Spleen (tissue), 11 donors: ENCODE results near the gene SNTN. TPM values are rescaled to one million over a fixed set of nuclear protein-coding genes. Genes with fewer than 3 reads are reported as not detected.
"Not testable (repeated sequence)": the region's sequence is repeated elsewhere in the genome, so short reads cannot be mapped to it uniquely, and the experiment has no call there.

ENCODE experiments used
- DNase-seq: peaks from one replicate; pipeline ENCODE4 v3.0.0-alpha.2; 2020
- H3K27ac ChIP-seq, 8 donors: fragments of 200-600 bp; sonication (generic) in 7 of 8; 1 replicate in 4 of 8; 2 replicates in 4 of 8; pipeline versions ENCODE4 v1.5.0 to v1.8.0; 2016 to 2021; ENCODE audit warnings: inconsistent platforms in 4 of 8, mild to moderate bottlenecking in 4 of 8, moderate library complexity in 1 of 8
- H3K27me3 ChIP-seq, 7 donors: fragments of 200-600 bp; sonication (generic) in 6 of 7; replicated peaks in 1 of 7; 1 replicate in 4 of 7; 2 replicates in 3 of 7; pipeline versions ENCODE4 v1.5.0 to v1.8.0; 2016 to 2021; ENCODE audit warnings: inconsistent platforms in 3 of 7, mild to moderate bottlenecking in 1 of 7
- H3K36me3 ChIP-seq, 6 donors: fragments of 200-600 bp; sonication (generic) in 5 of 6; 1 replicate in 4 of 6; 2 replicates in 2 of 6; pipeline versions ENCODE4 v1.5.0 to v1.8.0; 2016 to 2021; ENCODE audit warnings: inconsistent platforms in 2 of 6
- H3K4me1 ChIP-seq, 6 donors: fragments of 200-600 bp; sonication (generic) in 5 of 6; 1 replicate in 3 of 6; 2 replicates in 3 of 6; pipeline versions ENCODE4 v1.5.0 to v1.8.0; 2016 to 2021; ENCODE audit warnings: inconsistent platforms in 3 of 6
- H3K4me3 ChIP-seq, 8 donors: fragments of 200-600 bp; sonication (generic) in 7 of 8; 1 replicate in 4 of 8; 2 replicates in 4 of 8; pipeline versions ENCODE4 v1.5.0 to v1.8.0; 2016 to 2021; ENCODE audit warnings: inconsistent platforms in 4 of 8, mild to moderate bottlenecking in 4 of 8, moderate library complexity in 2 of 8
- H3K9me3 ChIP-seq, 8 donors: fragments of 200-600 bp; sonication (generic) in 7 of 8; 1 replicate in 4 of 8; 2 replicates in 4 of 8; pipeline versions ENCODE4 v1.5.0 to v1.8.0; 2016 to 2021; ENCODE audit warnings: inconsistent platforms in 4 of 8
- CTCF ChIP-seq, 11 experiments: fragments of 200-600 bp in 7 of 11; fragments of 450-650 bp in 4 of 11; sonication (generic) in 4 of 11; IDR thresholded peaks in 8 of 11; conservative IDR thresholded peaks in 3 of 11; 1 replicate in 7 of 11; 2 replicates in 4 of 11; pipeline versions ENCODE4 v1.4.0 to v1.8.0; 2016 to 2021; ENCODE audit warnings: antibody characterized with exemption in 11 of 11, inconsistent platforms in 4 of 11, mild to moderate bottlenecking in 1 of 11
- POLR2A ChIP-seq, 3 donors: fragments of 450-650 bp; IDR thresholded peaks; one replicate each; pipeline ENCODE4 v1.5.1; 2017; ENCODE audit warnings: antibody characterized with exemption in 3 of 3, mild to moderate bottlenecking in 1 of 3
- POLR2AphosphoS5 ChIP-seq, 3 donors: sonication (generic); formaldehyde crosslinking; IDR thresholded peaks; one replicate each; pipeline ENCODE4 v1.5.1; 2017; ENCODE audit warnings: antibody characterized with exemption in 3 of 3
- WGBS, 5 donors: extraction: QIAGEN DNeasy Blood & Tissue Kit in 3 of 5; methylation state at CpG; one replicate each; pipeline versions ENCODE4 v1.1.5 to v1.1.7; 2013 to 2018; 5-methylcytosine and 5-hydroxymethylcytosine counted together
- intact Hi-C: fragments of 100-400 bp; cut with DNase I; formaldehyde crosslinking; loops from one replicate; pipeline ENCODE4 v1.15.0; 2023; ENCODE audit warnings: low total_unique reads
- polyA plus RNA-seq, 3 donors: library from polyadenylated mRNA; stranded (reverse); fragments of 200-250 nt; gene quantifications; one replicate each; pipeline ENCODE4 v1.2.1, GENCODE V29; 2013
- total RNA-seq, 7 donors: library from RNA; depleted of rRNA in 3 of 7; stranded (reverse); fragments of >200 nt in 3 of 7; fragmentation: NEBNext Ultra II Directional in 4 of 7; extraction: Animal tissue kit (Norgen Biotek cat#: 25700) in 4 of 7; gene quantifications; one replicate each; pipeline versions ENCODE4 v1.1.0 to v1.2.1, GENCODE V29; 2016 to 2021
- donor health status: healthy with polysubstance abuse.
- donor health status: DM: no; HTN: no; CAD: no; lungs with moderate emphysema.
- donor health status: DM: no; HTN: no; CAD: no.
- donor health status: Bipolar disorder and iron deficiency.
- donor health status: healthy.
- donor health status: DM: no; HTN: no; CAD: no.
- donor health status: DM: yes; HTN: yes; CAD: no.

Gene SNTN
- total and polyA plus RNA-seq, 10 donors: not detected

- Histone ChIP-seq H3K27ac (no peak overlapping the region), H3K9me3 (peaks cover 0 to 9% (median 0%) of the 10 kb centered on the region in 8 donors), H3K36me3 (no peaks in the 10 kb centered on the region), H3K4me3 (no peak overlapping the region), H3K27me3 (peaks cover 0 to 7% (median 0%) of the 10 kb centered on the region in 7 donors), H3K4me1 (no peaks in the 10 kb centered on the region)
- 61 to 80% (median 71%) methylated on average over 5 of the region's 5 CpGs for WGBS, 5 donors
- TF ChIP-seq POLR2AphosphoS5 (IDR thresholded peaks at IDR 0.05) (no peak), POLR2A (IDR thresholded peaks at IDR 0.05) (no peak), CTCF (IDR thresholded peaks at IDR 0.05 in 8 of 11, conservative IDR thresholded peaks at IDR 0.05 in 3 of 11) (no peak)
- DNase-seq: no peak
- intact Hi-C loops: no loop called here
These were observed 8.2 kb upstream of the SNTN start for GRCh38 chr3:63644212-63644797.

- intact Hi-C loops, DNase-seq, H3K4me1 ChIP-seq, H3K9me3 ChIP-seq, H3K27me3 ChIP-seq, H3K36me3 ChIP-seq, H3K27ac ChIP-seq, H3K4me3 ChIP-seq: not testable (repeated sequence)
- WGBS, 5 donors: 62 to 75% (median 69%) methylated on average over 25 of the region's 25 CpGs
These were observed 7.3 kb upstream of the SNTN start for GRCh38 chr3:63644928-63645781.

GRCh38 chr3:63654211-63654610, 1.7 kb downstream of the SNTN start:
- Histone ChIP-seq H3K36me3 (no peaks in the 10 kb centered on the region), H3K27me3 (no peaks in the 10 kb centered on the region), H3K9me3 (no peaks in the 10 kb centered on the region), H3K4me1 (no peaks in the 10 kb centered on the region), H3K4me3 (no peak overlapping the region), H3K27ac (no peak overlapping the region)
- no peak for DNase-seq
- no peak for TF ChIP-seq POLR2A (IDR thresholded peaks at IDR 0.05)
- no peak for TF ChIP-seq CTCF (IDR thresholded peaks at IDR 0.05 in 8 of 11, conservative IDR thresholded peaks at IDR 0.05 in 3 of 11)
- TF ChIP-seq POLR2AphosphoS5 (IDR thresholded peaks at IDR 0.05): no peak
- 60 to 77% (median 69%) methylated on average over 4 of the region's 4 CpGs for WGBS, 5 donors
- intact Hi-C loops: no loop called here

- Histone ChIP-seq H3K4me1 (no peaks in the 10 kb centered on the region), H3K9me3 (no peaks in the 10 kb centered on the region), H3K27me3 (no peaks in the 10 kb centered on the region), H3K4me3 (no peak overlapping the region), H3K36me3 (no peaks in the 10 kb centered on the region), H3K27ac (no peak overlapping the region)
- no peak for DNase-seq
- TF ChIP-seq POLR2AphosphoS5 (IDR thresholded peaks at IDR 0.05): no peak
- TF ChIP-seq CTCF (IDR thresholded peaks at IDR 0.05 in 8 of 11, conservative IDR thresholded peaks at IDR 0.05 in 3 of 11): no peak
- no peak for TF ChIP-seq POLR2A (IDR thresholded peaks at IDR 0.05)
- 58 to 83% (median 78%) methylated on average over 5 of the region's 5 CpGs for WGBS, 5 donors
- intact Hi-C loops: no loop called here
These were observed 2.5 kb downstream of the SNTN start for GRCh38 chr3:63654931-63655330.
